A673 (cell line): Measurements from ENCODE around the gene RNF151. TPM values are rescaled to one million over a fixed set of nuclear protein-coding genes. Genes with fewer than 3 reads are reported as not detected.

Source experiments
- BruUV-seq: library from RNA; stranded (reverse); fragments of 400-500 nt; replicated peaks from 2 replicates; lab custom pipeline; 2021; lab: Mats Ljungman, UMichigan
- CTCF ChIA-PET: fragments of 300-600 bp; sonication (Branson Sonifier 250); formaldehyde crosslinking; loops from one replicate; lab custom pipeline; 2022; ENCODE audit warnings: antibody characterized with exemption; lab: Charles Lee
- POLR2A ChIA-PET: fragments of 300-600 bp; sonication (Branson Sonifier 250); formaldehyde crosslinking; loops from one replicate; lab custom pipeline; 2022; ENCODE audit warnings: antibody characterized with exemption; ENCODE audit not compliant: low non-redundant PET; lab: Charles Lee
- DNase-seq: peaks from one replicate; pipeline ENCODE4 v3.0.0-alpha.2; 2015; ENCODE audit warnings: low spot score
- H3K27ac ChIP-seq: fragments of 200-600 bp; sonication (generic); 2 replicates; pipeline ENCODE4 v1.5.1; 2016; ENCODE audit warnings: mixed run types, low read depth, mild to moderate bottlenecking, mixed read lengths, antibody characterized with exemption, low read length; ENCODE audit not compliant: poor library complexity, severe bottlenecking
- H3K27me3 ChIP-seq: fragments of 200-600 bp; sonication (generic); replicated peaks from 2 replicates; pipeline ENCODE4 v1.6.1; 2017; ENCODE audit warnings: mixed run types, low read depth, mild to moderate bottlenecking, mixed read lengths, antibody characterized with exemption, low read length; ENCODE audit not compliant: insufficient read depth, poor library complexity
- H3K36me3 ChIP-seq: fragments of 200-600 bp; sonication (generic); 2 replicates; pipeline ENCODE4 v1.6.1; 2016; ENCODE audit warnings: mixed run types, mild to moderate bottlenecking, mixed read lengths, antibody characterized with exemption, low read length; ENCODE audit not compliant: insufficient read depth, poor library complexity, severe bottlenecking
- H3K4me1 ChIP-seq: fragments of 200-600 bp; sonication (generic); 2 replicates; pipeline ENCODE4 v1.6.1; 2017; ENCODE audit warnings: mixed run types, mild to moderate bottlenecking, mixed read lengths, antibody characterized with exemption, low read length; ENCODE audit not compliant: insufficient read depth, poor library complexity, severe bottlenecking
- H3K4me3 ChIP-seq: fragments of 200-600 bp; sonication (generic); 2 replicates; pipeline ENCODE4 v1.5.1; 2016; ENCODE audit warnings: low read depth, mixed run types, mild to moderate bottlenecking, mixed read lengths, low read length; ENCODE audit not compliant: poor library complexity, severe bottlenecking
- H3K9me3 ChIP-seq: fragments of 200-600 bp; sonication (generic); 2 replicates; pipeline ENCODE4 v1.6.1; 2016; ENCODE audit warnings: mixed run types, low read depth, mild to moderate bottlenecking, mixed read lengths, antibody characterized with exemption, low read length; ENCODE audit not compliant: poor library complexity, severe bottlenecking
- EZH2 ChIP-seq: fragments of 200-600 bp; sonication (generic); IDR thresholded peaks from 2 replicates; pipeline ENCODE4 v1.6.1; 2017; ENCODE audit warnings: borderline replicate concordance, low read depth, mild to moderate bottlenecking, mixed read lengths, antibody characterized with exemption, low read length; ENCODE audit not compliant: poor library complexity, severe bottlenecking
- intact Hi-C: fragments of 100-400 bp; cut with micrococcal nuclease; formaldehyde crosslinking; loops from one replicate; pipeline ENCODE4 v1.10.0; 2022; ENCODE audit not compliant: unreplicated experiment
- total RNA-seq: library from RNA; stranded (reverse); gene quantifications from 2 replicates; pipeline ENCODE4 v1.2.3, GENCODE V29; 2021
- TF ChIP-seq, protein P1 (sequence below): fragments of 300-800, 200-600 bp; sonication (generic); conservative IDR thresholded peaks from 2 replicates; pipeline ENCODE4 v1.5.1; 2017; ENCODE audit warnings: low read depth, mild to moderate bottlenecking, antibody characterized with exemption, low read length, moderate library complexity, mixed read lengths

The RNF151 gene
- total RNA-seq, 1 experiment from 2014 or later = not detected

DNA sequence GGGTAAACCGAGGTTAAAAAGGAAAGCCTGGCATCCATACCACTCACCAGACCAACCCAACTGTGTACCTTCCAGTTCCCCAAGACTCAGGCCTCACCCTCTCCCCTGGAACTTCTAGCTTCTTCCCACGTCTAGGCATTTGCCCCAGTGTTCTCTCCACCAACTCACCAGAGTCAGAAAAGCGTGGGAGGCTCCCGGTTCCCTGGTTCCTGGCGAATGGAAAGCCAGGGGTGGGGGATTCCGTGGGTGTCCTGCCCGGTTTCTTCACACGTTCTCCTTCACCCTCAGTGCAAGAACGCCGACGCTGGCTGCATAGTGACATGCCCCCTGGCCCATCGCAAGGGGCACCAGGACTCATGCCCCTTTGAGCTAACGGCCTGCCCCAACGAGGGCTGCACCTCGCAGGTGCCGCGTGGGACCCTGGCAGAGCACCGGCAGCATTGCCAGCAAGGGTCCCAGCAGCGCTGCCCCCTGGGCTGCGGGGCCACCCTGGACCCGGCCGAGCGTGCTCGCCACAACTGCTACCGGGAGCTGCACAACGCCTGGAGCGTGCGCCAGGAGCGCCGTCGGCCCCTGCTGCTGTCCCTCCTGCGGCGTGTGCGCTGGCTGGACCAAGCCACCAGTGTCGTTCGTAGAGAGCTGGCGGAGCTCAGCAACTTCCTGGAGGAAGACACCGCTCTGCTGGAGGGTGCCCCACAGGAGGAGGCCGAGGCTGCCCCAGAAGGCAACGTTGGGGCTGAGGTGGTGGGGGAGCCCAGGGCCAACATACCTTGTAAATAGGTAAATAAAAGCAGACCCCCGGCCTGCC lies 1.7 kb downstream of the RNF151 start:
- no TSS peak for BruUV-seq
- intact Hi-C loops = no loop called here
- no peak for DNase-seq
- peaks cover 13% of the 10 kb centered on the region for H3K4me1 ChIP-seq
- no peak overlapping the region for H3K27ac ChIP-seq
- no peak overlapping the region for H3K4me3 ChIP-seq
- POLR2A ChIA-PET = no interaction called here
- peaks cover 8% of the 10 kb centered on the region for H3K36me3 ChIP-seq
- no peaks in the 10 kb centered on the region for H3K27me3 ChIP-seq
- no peaks in the 10 kb centered on the region for H3K9me3 ChIP-seq
- TF ChIP-seq, protein P1, sequence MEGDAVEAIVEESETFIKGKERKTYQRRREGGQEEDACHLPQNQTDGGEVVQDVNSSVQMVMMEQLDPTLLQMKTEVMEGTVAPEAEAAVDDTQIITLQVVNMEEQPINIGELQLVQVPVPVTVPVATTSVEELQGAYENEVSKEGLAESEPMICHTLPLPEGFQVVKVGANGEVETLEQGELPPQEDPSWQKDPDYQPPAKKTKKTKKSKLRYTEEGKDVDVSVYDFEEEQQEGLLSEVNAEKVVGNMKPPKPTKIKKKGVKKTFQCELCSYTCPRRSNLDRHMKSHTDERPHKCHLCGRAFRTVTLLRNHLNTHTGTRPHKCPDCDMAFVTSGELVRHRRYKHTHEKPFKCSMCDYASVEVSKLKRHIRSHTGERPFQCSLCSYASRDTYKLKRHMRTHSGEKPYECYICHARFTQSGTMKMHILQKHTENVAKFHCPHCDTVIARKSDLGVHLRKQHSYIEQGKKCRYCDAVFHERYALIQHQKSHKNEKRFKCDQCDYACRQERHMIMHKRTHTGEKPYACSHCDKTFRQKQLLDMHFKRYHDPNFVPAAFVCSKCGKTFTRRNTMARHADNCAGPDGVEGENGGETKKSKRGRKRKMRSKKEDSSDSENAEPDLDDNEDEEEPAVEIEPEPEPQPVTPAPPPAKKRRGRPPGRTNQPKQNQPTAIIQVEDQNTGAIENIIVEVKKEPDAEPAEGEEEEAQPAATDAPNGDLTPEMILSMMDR = no peak
- no peak for TF ChIP-seq EZH2
- CTCF ChIA-PET = interaction anchor here (0.6 kb wide), 1 partner anchor 647 kb away, joined by 5 read pairs; no protein-coding TSS in a partner anchor

- CTCF ChIA-PET = no interaction called here
- TF ChIP-seq, protein P1 = no peak
- TF ChIP-seq EZH2 = no peak
- no TSS peak for BruUV-seq
- DNase-seq = peak; percentile 97
- Histone ChIP-seq H3K9me3 (no peaks in the 10 kb centered on the region), H3K36me3 (peaks cover 13% of the 10 kb centered on the region), H3K27me3 (no peaks in the 10 kb centered on the region), H3K27ac (peak within 1 kb of the TSS; percentile 94), H3K4me1 (peaks cover 5% of the 10 kb centered on the region), H3K4me3 (peak within 1 kb of the TSS; percentile 100)
- POLR2A ChIA-PET = no interaction called here
- intact Hi-C loops = no loop called here
Measured at GRCh38 chr16:1971796-1972489, 5.3 kb downstream of the RNF151 start, which contains the start of gene TBL3. Gene TBL3 (plus strand): TSS chr16:1972053. CDS start chr16:1972165, 112 bp downstream.

- ChIA-PET CTCF (no interaction called here), POLR2A (no interaction called here)
- BruUV-seq = no TSS peak
- no peaks in the 10 kb centered on the region for H3K27me3 ChIP-seq
- TF ChIP-seq EZH2 = no peak
- TF ChIP-seq, protein P1 = no peak
- H3K36me3 ChIP-seq = peaks cover 18% of the 10 kb centered on the region
- no peak for DNase-seq
- no peaks in the 10 kb centered on the region for H3K9me3 ChIP-seq
- H3K4me1 ChIP-seq = peaks cover 5% of the 10 kb centered on the region
- H3K27ac ChIP-seq = peak overlapping the region; percentile 94
- intact Hi-C loops = no loop called here
- H3K4me3 ChIP-seq = peak overlapping the region; percentile 100
Measured at GRCh38 chr16:1972490-1972877, 5.8 kb downstream of the RNF151 start.
